IPS-18a (cell line): ENCODE measurements around the gene CCDC141.

ENCODE experiments used
- H3K27ac ChIP-seq: one replicate; pipeline ENCODE4 v1.5.1; 2013; ENCODE audit warnings: low read length
- H3K27me3 ChIP-seq: one replicate; pipeline ENCODE4 v1.6.1; 2013; ENCODE audit warnings: mild to moderate bottlenecking, low read length; ENCODE audit not compliant: control insufficient read depth, insufficient read depth
- H3K36me3 ChIP-seq: one replicate; pipeline ENCODE4 v1.6.1; 2013; ENCODE audit warnings: low read depth, low read length; ENCODE audit not compliant: control insufficient read depth
- H3K4me1 ChIP-seq: one replicate; pipeline ENCODE4 v1.6.1; 2013; ENCODE audit warnings: low read depth, low read length; ENCODE audit not compliant: control insufficient read depth
- H3K4me3 ChIP-seq: one replicate; pipeline ENCODE4 v1.5.1; 2013; ENCODE audit warnings: low read length
- H3K9ac ChIP-seq: one replicate; pipeline ENCODE4 v1.6.1; 2013; ENCODE audit warnings: mild to moderate bottlenecking, low read length, moderate library complexity
- H3K9me3 ChIP-seq: one replicate; pipeline ENCODE4 v1.6.1; 2013; ENCODE audit warnings: low read depth, low read length; ENCODE audit not compliant: control insufficient read depth

Gene CCDC141

GRCh38 chr2:178811045-178811444 lies 238.9 kb downstream of the CCDC141 start:
- H3K27me3 ChIP-seq = no peaks in the 10 kb centered on the region
- H3K9me3 ChIP-seq = no peaks in the 10 kb centered on the region
- H3K9ac ChIP-seq = no peak overlapping the region
- no peaks in the 10 kb centered on the region for H3K36me3 ChIP-seq
- no peak overlapping the region for H3K27ac ChIP-seq
- H3K4me1 ChIP-seq = no peaks in the 10 kb centered on the region
- H3K4me3 ChIP-seq = no peak overlapping the region

GRCh38 chr2:178810422-178810821 lies 239.5 kb downstream of the CCDC141 start:
- Histone ChIP-seq H3K36me3 (no peaks in the 10 kb centered on the region), H3K27ac (no peak overlapping the region), H3K9me3 (no peaks in the 10 kb centered on the region), H3K27me3 (no peaks in the 10 kb centered on the region), H3K9ac (no peak overlapping the region), H3K4me3 (no peak overlapping the region), H3K4me1 (no peaks in the 10 kb centered on the region)

GRCh38 chr2:178807227-178808008 lies 242.5 kb downstream of the CCDC141 start, which contains the start of gene TTN:
TSS of gene TTN (minus strand) at chr2:178807423. CDS start at chr2:178804642, 2,781 bp downstream.
- H3K27ac ChIP-seq = no peak within 1 kb of the TSS
- H3K36me3 ChIP-seq = no peaks in the 10 kb centered on the region
- no peaks in the 10 kb centered on the region for H3K4me1 ChIP-seq
- H3K9ac ChIP-seq = no peak within 1 kb of the TSS
- H3K27me3 ChIP-seq = no peaks in the 10 kb centered on the region
- no peak within 1 kb of the TSS for H3K4me3 ChIP-seq
- no peaks in the 10 kb centered on the region for H3K9me3 ChIP-seq

GRCh38 chr2:178806543-178806942 lies 243.4 kb downstream of the CCDC141 start:
- Histone ChIP-seq H3K9ac (no peak overlapping the region), H3K27ac (no peak overlapping the region), H3K9me3 (no peaks in the 10 kb centered on the region), H3K36me3 (no peaks in the 10 kb centered on the region), H3K27me3 (no peaks in the 10 kb centered on the region), H3K4me3 (no peak overlapping the region), H3K4me1 (no peaks in the 10 kb centered on the region)

- no peak overlapping the region for H3K27ac ChIP-seq
- H3K4me3 ChIP-seq = no peak overlapping the region
- no peak overlapping the region for H3K9ac ChIP-seq
Measured at GRCh38 chr2:178805457-178805856, 244.5 kb downstream of the CCDC141 start.

GRCh38 chr2:178804791-178805190 lies 245.1 kb downstream of the CCDC141 start:
- no peak overlapping the region for H3K9ac ChIP-seq
- H3K27me3 ChIP-seq = no peaks in the 10 kb centered on the region
- no peaks in the 10 kb centered on the region for H3K4me1 ChIP-seq
- no peaks in the 10 kb centered on the region for H3K36me3 ChIP-seq
- no peaks in the 10 kb centered on the region for H3K9me3 ChIP-seq
- H3K27ac ChIP-seq = no peak overlapping the region
- H3K4me3 ChIP-seq = no peak overlapping the region

More at GRCh38 chr2:178805457-178805856, 244.5 kb downstream of the CCDC141 start:
- Histone ChIP-seq H3K9me3 (no peaks in the 10 kb centered on the region), H3K36me3 (no peaks in the 10 kb centered on the region), H3K27me3 (no peaks in the 10 kb centered on the region), H3K4me1 (no peaks in the 10 kb centered on the region)

- no peak overlapping the region for H3K4me3 ChIP-seq
- H3K27me3 ChIP-seq = no peaks in the 10 kb centered on the region
- H3K9ac ChIP-seq = no peak overlapping the region
- H3K27ac ChIP-seq = no peak overlapping the region
- no peaks in the 10 kb centered on the region for H3K9me3 ChIP-seq
- no peaks in the 10 kb centered on the region for H3K36me3 ChIP-seq
- no peaks in the 10 kb centered on the region for H3K4me1 ChIP-seq
Measured at GRCh38 chr2:178800510-178800909, 249.4 kb downstream of the CCDC141 start.

- Histone ChIP-seq H3K9ac (no peak overlapping the region), H3K27ac (no peak overlapping the region), H3K27me3 (no peaks in the 10 kb centered on the region), H3K9me3 (no peaks in the 10 kb centered on the region), H3K4me1 (no peaks in the 10 kb centered on the region), H3K4me3 (no peak overlapping the region), H3K36me3 (no peaks in the 10 kb centered on the region)
Measured at GRCh38 chr2:178799305-178799704, 250.6 kb downstream of the CCDC141 start.

- Histone ChIP-seq H3K4me1 (no peaks in the 10 kb centered on the region), H3K9me3 (no peaks in the 10 kb centered on the region), H3K36me3 (no peaks in the 10 kb centered on the region), H3K9ac (no peak overlapping the region), H3K4me3 (no peak overlapping the region), H3K27me3 (no peaks in the 10 kb centered on the region), H3K27ac (no peak overlapping the region)
Measured at GRCh38 chr2:178796079-178796677, 253.8 kb downstream of the CCDC141 start.

GRCh38 chr2:178787934-178788333 lies 262.0 kb downstream of the CCDC141 start:
- H3K4me3 ChIP-seq = no peak overlapping the region
- H3K27ac ChIP-seq = no peak overlapping the region
- no peaks in the 10 kb centered on the region for H3K27me3 ChIP-seq
- no peaks in the 10 kb centered on the region for H3K9me3 ChIP-seq
- no peaks in the 10 kb centered on the region for H3K36me3 ChIP-seq
- peaks cover 4% of the 10 kb centered on the region for H3K4me1 ChIP-seq
- H3K9ac ChIP-seq = no peak overlapping the region

- no peak overlapping the region for H3K27ac ChIP-seq
- peaks cover 4% of the 10 kb centered on the region for H3K4me1 ChIP-seq
- H3K27me3 ChIP-seq = no peaks in the 10 kb centered on the region
- no peak overlapping the region for H3K4me3 ChIP-seq
- H3K9me3 ChIP-seq = no peaks in the 10 kb centered on the region
- no peak overlapping the region for H3K9ac ChIP-seq
- no peaks in the 10 kb centered on the region for H3K36me3 ChIP-seq
Measured at GRCh38 chr2:178787155-178787554, 262.8 kb downstream of the CCDC141 start.

GRCh38 chr2:178783889-178784288 lies 266.0 kb downstream of the CCDC141 start:
- Histone ChIP-seq H3K4me3 (no peak overlapping the region), H3K9ac (no peak overlapping the region), H3K27ac (no peak overlapping the region), H3K36me3 (no peaks in the 10 kb centered on the region), H3K9me3 (no peaks in the 10 kb centered on the region), H3K27me3 (no peaks in the 10 kb centered on the region), H3K4me1 (no peaks in the 10 kb centered on the region)
